IMR-90 (cell line): ENCODE measurements around the gene ULBP2.

Experiments used
- CEBPB ChIP-seq: IDR thresholded peaks from 2 replicates; pipeline ENCODE4 v1.6.1; 2012; ENCODE audit warnings: low read depth, low read length, improper control_type of control experiment
- CTCF ChIP-seq: conservative IDR thresholded peaks from 2 replicates; pipeline ENCODE4 v1.5.1; 2012; ENCODE audit warnings: mild to moderate bottlenecking, low read depth, low read length, improper control_type of control experiment
- FOS ChIP-seq: fragments of 150-350 bp; IDR thresholded peaks from 2 replicates; pipeline ENCODE4 v1.6.1; 2016; ENCODE audit warnings: low read depth, low read length
- NFE2L2 ChIP-seq: fragments of 150-350 bp; IDR thresholded peaks from 2 replicates; pipeline ENCODE4 v1.6.1; 2016; ENCODE audit warnings: low read depth, mild to moderate bottlenecking, low read length
- POLR2A ChIP-seq: IDR thresholded peaks from 2 replicates; pipeline ENCODE4 v1.6.1; 2012; ENCODE audit warnings: mild to moderate bottlenecking, low read depth, low read length
- RAD21 ChIP-seq: IDR thresholded peaks from 2 replicates; pipeline ENCODE4 v1.6.1; 2012; ENCODE audit warnings: low read length, improper control_type of control experiment
- RCOR1 ChIP-seq: IDR thresholded peaks from 2 replicates; pipeline ENCODE4 v1.6.1; 2012; ENCODE audit warnings: mild to moderate bottlenecking, low read length, improper control_type of control experiment; ENCODE audit not compliant: insufficient replicate concordance
- RFX5 ChIP-seq: IDR thresholded peaks from 2 replicates; pipeline ENCODE4 v1.8.0; 2012; ENCODE audit warnings: low read depth, mild to moderate bottlenecking, low read length, moderate library complexity
- SMC3 ChIP-seq: fragments of 150-350 bp; IDR thresholded peaks from 2 replicates; pipeline ENCODE4 v1.6.1; 2016; ENCODE audit warnings: low read depth, mild to moderate bottlenecking, antibody characterized with exemption, low read length, moderate library complexity
- USF2 ChIP-seq: fragments of 150-350 bp; IDR thresholded peaks from 2 replicates; pipeline ENCODE4 v1.6.1; 2017; ENCODE audit warnings: mild to moderate bottlenecking, antibody characterized with exemption, low read length, low read depth

- TF ChIP-seq CTCF: no peak
- TF ChIP-seq USF2: no peak
- TF ChIP-seq POLR2A: no peak
- no peak for TF ChIP-seq CEBPB
- no peak for TF ChIP-seq NFE2L2
- no peak for TF ChIP-seq RFX5
- no peak for TF ChIP-seq SMC3
- TF ChIP-seq FOS: no peak
- TF ChIP-seq RCOR1: no peak
- TF ChIP-seq RAD21: no peak
Measured at GRCh38 chr6:149917679-149918078, 24.1 kb upstream of the ULBP2 start.
